GM21717 (cell line): ENCODE results near the gene GOLGA7B.

Source experiments
- ATAC-seq: cut with Tn5 transposase; IDR thresholded peaks from one replicate; pipeline ENCODE4 v1.9.1; 2021; ENCODE audit warnings: mild to moderate bottlenecking, moderate library complexity; ENCODE audit not compliant: unreplicated experiment

GOLGA7B gene

DNA sequence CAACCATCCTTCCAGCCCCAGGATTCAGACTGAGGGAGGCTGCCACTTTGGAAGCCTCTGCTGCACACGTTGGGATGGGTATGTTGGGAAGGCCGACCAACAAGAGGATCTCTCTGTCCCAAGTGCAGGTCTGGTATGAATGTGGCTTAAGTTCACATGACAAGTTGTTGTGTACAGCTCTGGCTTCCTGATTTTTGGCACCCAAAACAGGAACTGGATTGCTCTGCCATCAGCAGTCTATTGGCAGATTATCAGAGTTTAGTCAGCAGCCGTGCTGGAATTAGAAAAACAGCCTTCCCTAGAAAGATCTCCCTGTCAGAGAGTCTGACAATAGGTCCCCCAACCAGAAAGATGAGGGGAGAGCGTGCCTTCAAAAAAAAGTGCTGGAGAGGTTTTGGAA lies 66.9 kb downstream of the GOLGA7B start:
- no peak for ATAC-seq

DNA sequence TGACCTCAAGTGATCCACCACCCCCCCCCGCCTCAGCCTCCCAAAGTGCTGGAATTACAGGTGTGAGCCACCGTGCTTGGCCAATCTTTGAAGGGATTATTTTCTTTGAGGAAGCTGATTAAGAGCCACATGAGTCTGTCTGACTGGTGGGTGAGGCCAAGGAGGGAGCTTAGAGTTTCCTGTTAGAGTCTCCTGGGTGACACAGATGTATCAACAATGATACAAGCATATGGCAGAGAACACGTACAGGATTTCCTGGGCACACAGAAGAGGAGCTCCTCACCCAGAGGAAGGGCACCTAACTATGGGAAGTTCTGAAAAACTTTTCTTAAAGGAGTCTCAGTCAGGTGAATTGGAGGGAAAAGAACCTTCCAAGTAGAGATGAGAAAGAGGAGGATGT lies 69.4 kb downstream of the GOLGA7B start:
- no peak for ATAC-seq

DNA sequence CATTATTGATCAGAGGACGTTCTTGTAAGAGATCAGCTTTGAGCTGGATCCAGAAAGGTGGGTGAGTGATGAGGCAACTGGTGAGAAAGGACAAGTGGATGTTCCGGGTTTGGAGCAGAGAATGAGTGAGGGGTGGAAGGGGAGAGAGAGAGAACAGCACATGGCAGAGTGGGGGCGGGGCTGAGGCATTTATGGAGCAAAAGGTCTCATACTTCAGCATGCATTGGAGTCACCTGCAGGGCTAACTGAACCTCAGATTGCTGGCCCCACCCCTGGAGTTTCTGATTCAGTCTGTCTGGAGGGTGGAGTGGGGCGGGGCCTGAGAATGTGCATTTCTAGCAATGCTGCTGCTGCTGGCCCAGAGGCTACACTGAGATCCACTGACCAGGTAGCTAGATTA lies 71.2 kb downstream of the GOLGA7B start:
- no peak for ATAC-seq
